Measurements from ENCODE around the gene OR10H5.
"Not testable (repeated sequence)": the region's sequence is repeated elsewhere in the genome, so short reads cannot be mapped to it uniquely, and the experiment has no call there.

GRCh38 chr19:15828611-15829305 is 41.3 kb downstream of the OR10H5 start:
- not testable (repeated sequence) for TF ChIP-seq L3MBTL2 (conservative IDR thresholded peaks at IDR 0.05); PKNOX1 (IDR thresholded peaks at IDR 0.05); SUZ12 (IDR thresholded peaks at IDR 0.05); SP1 (IDR thresholded peaks at IDR 0.05); HDGF (IDR thresholded peaks at IDR 0.05; ENCODE audit: borderline replicate concordance); FOXK2 (IDR thresholded peaks at IDR 0.05); BHLHE40 (IDR thresholded peaks at IDR 0.05; ENCODE audit: borderline replicate concordance); FOXM1 (IDR thresholded peaks at IDR 0.05; ENCODE audit: borderline replicate concordance); TARDBP (IDR thresholded peaks at IDR 0.05); ZNF384 (IDR thresholded peaks at IDR 0.05); FOXA1 (IDR thresholded peaks at IDR 0.05); LEF1 (IDR thresholded peaks at IDR 0.05; ENCODE audit: borderline replicate concordance); ARNT (IDR thresholded peaks at IDR 0.05)

All from HEK293T (cell line).